ENCODE results near the gene CALML3.
A peak's percentile ranks its signal among the peaks of the same experiment; 100 is the strongest.

CALML3 gene

GRCh38 chr10:5492322-5492855 lies 32.4 kb upstream of the CALML3 start:
- DNase-seq: no peak

DNA sequence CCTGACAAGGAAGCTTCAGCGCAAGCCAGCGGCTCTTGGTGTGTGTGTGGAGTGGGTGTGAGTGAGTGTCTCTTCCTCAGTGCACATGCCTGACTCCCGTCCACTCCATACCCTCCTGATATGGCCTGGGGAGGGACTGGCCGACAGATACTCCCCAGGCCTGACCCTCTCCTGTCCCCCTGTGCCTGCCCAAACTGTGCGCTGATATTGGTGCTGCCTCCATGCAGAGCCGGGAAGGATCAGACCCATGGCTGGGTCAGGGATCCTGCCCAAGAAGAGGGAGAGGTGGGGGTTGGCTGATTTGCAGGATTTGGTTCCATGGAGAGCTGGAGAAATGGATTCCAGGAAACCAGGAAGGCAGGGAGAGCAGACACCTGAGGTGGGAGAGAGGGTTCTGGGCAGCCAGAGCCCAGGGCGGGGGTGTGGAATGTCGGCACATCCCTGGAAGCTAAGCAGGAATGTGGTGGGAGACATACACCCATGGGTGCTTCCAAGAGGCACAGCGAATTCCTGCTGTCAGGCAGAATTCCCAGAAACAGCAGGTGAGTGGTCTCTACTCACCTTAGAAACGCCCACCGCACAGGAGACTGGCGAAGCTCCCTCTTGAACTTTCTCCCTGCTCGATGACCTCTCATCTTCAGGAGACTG lies 31.7 kb upstream of the CALML3 start:
- no peak for DNase-seq

DNA sequence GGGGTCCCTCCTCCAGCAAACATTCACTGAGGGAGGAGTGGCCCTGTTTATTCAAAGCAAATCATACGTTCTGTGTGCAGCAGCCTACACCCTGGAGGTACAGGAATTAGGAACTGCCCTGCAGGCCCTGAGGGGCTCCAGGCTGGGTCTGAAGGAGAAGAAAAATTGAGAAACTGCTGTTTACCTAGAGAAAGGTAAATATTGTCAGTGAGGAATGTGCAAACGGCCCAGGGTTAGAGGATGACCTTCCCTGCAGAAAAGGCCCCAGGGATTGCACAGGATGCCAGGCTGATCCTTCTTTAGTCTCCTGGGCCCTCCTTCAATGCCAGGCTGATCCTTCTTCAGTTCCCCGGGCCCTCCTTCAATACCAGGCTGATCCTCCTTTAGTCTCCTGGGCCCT lies 31.1 kb upstream of the CALML3 start:
- no peak for DNase-seq

- no peak for DNase-seq
Measured at GRCh38 chr10:5494611-5495010, 30.1 kb upstream of the CALML3 start.

GRCh38 chr10:5496261-5497250 lies 28.2 kb upstream of the CALML3 start:
- DNase-seq: no peak

- no peak for DNase-seq
Measured at GRCh38 chr10:5497289-5497688, 27.5 kb upstream of the CALML3 start.

DNA sequence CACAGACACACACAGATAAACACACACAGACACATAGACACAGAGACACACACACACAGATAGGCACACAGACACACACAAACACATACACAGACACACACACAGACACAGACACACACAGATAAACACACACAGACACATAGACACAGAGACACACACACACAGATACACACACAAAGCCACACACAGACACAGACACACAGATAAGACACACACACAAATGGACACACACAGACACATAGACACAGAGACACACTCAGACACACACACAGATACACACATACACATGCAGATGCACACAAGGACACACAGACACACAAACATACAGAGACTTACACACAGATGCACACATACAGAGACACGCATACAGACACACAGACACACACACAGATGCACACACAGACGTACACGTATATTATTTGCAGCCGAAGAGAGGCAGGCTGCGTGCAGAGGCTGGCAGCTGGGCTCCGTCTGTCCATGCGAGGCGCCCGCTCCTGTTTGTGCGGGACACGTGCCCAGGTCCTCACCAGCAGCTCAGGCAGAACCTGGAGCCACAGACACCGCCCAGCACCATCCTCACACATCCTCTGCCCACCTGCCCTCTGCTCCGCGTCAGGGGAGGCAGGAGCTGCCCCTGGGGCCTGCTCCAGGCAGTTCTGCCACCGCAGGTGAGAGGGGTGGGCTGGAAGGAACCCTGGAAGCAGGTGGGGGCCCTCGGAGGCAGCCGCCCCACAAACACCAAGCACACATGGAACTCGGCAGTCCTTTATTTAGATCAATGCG lies 26.6 kb upstream of the CALML3 start:
- DNase-seq: no peak

DNA sequence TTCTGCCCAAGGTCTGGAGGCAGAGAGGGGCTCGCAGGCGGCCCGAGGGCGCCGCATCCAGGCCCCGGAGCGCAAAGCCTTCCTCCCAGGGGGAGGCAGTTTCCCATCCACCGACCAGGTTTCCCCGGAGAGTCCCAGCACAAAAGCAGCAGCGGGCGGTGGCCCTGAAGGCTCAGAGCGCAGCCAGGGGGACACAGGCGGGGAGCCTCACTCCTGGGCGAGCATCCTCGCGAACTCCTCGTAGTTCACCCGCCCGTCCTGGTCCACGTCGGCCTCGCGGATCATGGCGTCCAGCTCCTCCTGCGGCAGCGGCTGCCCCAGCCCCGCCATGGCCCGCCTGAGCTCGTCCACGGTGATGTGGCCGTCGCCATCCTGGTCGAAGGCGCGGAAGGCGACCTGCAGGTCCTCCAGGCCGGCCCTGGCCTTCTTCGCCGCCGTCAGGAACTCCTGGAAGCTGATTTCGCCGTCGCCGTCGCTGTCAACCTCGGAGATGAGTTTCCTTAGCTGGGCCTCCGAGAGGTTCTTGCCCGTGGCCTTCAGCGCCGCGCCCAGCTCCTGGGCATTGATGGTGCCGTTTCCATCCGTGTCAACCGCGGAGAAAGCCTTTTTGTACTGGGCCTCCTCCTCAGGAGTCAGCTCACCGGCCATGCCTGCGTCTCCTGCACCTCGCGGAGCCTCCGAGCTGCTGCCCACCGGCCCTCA lies 25.8 kb upstream of the CALML3 start:
- no peak for DNase-seq

- DNase-seq: no peak
Measured at GRCh38 chr10:5499493-5500140, 25.1 kb upstream of the CALML3 start, which contains the start of gene CALML5. TSS of gene CALML5 (minus strand) at chr10:5499570. CDS start at chr10:5499438, 132 bp downstream.

GRCh38 chr10:5500162-5500670 lies 24.5 kb upstream of the CALML3 start:
- no peak for DNase-seq

- no peak for DNase-seq
Measured at GRCh38 chr10:5500910-5501309, 23.9 kb upstream of the CALML3 start.

GRCh38 chr10:5502061-5502521 lies 22.7 kb upstream of the CALML3 start:
- no peak for DNase-seq

DNA sequence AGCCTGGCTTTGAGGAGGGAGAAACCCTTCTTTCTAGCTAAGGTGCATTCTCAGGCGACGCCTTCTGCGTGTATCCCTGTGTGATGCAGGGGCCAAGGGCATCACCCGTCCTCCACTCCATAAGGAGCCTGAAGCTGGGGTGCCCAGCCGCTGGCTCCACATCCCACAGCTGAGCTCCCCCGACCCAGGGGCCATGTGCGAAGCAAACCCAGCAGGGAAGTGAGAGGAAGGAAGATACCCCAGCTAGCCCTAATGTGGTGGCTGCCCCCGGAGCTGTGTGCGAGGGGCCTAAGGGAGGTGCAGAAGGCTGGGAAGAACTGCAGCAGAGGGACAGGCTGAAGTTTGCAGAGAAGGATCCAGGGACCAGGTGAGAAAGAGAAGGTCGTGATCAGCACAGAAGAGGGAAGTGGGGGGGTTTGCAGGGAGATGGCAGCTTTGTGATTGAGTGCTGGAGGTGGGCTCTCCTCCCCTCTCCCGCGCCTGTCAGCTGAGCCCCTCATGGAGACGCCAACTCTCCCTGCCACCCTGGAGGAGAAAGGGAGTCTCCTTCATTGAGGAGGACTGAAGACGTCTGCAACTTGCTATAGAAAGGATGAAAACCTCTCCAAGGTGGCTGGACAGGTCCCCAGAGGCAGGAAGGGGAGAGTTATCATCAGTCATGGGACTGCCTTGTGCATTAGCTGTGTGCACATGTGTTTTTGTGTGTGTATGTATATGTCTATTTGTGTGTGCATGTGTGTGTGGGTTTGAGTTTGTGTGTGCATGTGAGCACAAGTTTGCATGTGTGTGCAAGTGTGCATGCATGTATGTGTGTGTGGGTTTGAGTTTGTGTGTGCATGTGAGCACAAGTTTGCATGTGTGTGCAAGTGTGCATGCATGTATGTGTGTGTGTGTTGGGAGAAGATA lies 21.9 kb upstream of the CALML3 start:
- no peak for DNase-seq

GRCh38 chr10:5503477-5503835 lies 21.3 kb upstream of the CALML3 start:
- no peak for DNase-seq

DNA sequence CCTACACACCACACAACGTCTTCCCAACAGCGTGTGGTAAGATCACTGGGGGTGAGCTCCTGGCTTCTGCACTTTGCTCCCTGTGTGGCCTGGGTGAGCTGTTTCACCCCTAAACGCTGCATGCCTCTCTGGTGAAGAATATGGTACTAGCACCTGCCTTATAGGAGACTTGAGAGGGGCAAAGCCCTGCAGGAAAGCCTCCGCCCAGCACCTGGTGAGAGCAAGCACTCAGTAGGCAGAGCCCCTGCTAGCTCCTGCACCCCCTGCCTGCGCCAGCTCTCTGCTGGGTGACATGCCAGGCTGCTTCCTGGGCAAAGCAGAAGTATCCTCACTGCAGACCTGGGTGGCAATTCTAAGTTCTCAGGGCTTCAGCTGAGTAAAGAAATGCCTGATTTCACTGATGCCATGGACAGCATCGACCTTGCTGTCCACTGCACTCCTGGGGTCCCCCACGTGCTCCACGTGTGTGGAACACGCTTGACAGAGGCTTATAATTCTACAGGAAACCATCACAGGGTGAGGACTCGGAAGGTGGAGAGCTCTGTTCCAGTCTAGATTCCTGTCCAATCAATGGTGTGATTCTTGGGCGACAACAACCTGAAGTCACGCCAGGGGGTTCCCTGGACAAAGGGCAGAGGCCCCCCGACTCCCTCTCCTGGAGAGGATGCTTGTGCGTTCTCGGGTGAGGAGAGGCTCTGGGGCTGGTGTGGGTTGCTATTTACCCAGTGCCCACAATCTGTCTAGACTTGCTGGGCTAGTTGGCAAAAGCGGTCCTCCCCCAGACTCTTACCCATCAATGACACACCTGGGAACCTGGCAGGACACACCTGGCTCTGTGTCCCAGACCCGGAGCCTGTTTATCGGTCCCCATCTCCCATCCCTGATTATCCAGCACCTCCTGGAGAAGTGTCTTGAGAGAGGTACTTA lies 20.4 kb upstream of the CALML3 start:
- peak in 1 of 2 experiments; percentile 26 for DNase-seq

DNA sequence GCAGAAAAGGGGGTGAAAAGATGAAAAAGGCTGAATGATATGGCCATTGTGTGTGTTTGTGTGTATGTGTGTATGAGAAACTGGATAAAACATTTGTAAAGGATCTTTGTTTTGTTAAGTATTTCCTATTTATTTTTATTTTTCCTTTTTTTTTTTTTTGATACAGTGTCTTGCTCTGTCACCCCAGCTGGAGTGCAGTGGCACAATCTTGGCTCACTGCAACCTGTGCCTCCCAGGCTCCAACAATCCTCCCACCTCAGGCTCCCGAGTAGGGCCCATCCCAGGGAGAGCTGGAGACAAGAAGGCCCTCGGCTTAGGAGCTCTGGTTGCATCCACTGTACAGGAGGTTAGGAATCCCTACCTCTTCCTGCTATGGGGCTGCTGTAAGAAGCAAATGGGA lies 18.5 kb upstream of the CALML3 start:
- no peak for DNase-seq

DNA sequence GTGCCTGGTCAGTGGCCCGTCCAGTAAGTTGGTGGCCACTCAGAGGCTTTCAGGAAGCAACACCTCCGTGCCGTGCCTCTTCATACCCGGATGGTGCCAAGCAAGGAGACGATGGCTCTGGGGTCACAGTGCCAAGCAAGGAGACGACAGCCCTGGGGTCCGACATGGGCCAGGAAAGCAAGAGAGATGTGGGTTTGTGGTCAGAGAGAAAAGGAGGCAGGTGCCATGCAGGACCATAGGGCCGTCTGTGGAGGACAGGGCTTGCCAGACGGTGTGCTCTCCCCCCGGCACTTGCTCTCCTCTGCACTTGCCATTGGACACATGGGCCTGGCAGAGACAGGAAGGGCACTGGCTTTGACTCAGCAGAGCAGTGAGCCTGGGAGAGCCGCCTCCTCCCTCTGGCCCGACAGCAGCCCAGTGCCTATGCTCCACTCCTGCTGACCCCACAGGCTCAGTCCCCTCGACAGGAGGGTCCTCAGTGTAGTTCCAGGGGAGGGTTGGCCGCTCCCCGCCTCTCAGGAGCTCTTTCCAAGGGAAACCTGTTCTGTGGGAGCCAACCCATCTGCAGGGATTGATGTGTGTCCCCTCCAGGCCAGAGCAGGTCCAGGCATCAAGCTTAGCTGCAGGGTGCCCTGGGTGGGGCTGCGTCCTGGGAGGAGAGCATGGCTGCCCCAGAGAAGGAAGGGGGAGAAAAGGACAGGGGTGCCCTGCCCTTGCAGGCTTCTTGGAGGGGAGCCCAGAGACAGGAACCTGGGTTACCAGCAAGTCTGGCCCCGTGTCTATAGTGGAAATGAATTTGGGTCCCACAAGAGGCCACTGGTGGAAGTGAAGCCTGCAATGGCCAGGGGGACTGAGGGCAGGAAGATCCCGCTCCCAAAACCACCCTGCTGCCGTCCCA lies 17.8 kb upstream of the CALML3 start:
- DNase-seq: no peak

DNA sequence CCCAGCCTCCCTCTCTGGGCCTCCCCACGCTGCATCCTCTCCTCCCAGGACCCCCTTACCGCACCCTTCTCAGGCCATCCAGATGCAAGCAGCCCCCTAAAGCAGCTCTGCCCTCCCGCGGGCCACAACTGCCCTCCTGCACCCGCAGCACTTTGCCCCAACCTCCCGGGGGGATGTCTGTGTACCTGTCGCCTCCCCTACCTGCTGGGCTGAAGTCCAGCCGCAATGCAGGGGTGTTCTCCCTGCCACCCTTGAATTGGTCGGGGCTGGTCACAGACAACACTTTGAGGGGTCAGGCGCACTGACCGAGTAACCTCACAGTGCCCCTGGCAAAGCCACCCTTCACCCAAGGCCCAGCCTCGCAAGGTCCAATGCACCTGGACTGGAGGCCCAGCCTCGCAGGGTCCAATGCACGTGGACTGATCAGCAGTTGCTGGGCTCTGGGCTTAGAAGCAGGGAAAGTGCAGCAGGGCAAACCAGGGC lies 17.1 kb upstream of the CALML3 start:
- no peak for DNase-seq
